ENCODE results near the gene COLEC11. TPM values are rescaled to one million over a fixed set of nuclear protein-coding genes. Genes with fewer than 3 reads are reported as not detected.

COLEC11 gene
- total and polyA plus RNA-seq, 2 of the 13 experiments (the other 11 are each of a cell fraction or from before 2014, with no cell fraction given): 1.5 to 3.0 TPM

DNA sequence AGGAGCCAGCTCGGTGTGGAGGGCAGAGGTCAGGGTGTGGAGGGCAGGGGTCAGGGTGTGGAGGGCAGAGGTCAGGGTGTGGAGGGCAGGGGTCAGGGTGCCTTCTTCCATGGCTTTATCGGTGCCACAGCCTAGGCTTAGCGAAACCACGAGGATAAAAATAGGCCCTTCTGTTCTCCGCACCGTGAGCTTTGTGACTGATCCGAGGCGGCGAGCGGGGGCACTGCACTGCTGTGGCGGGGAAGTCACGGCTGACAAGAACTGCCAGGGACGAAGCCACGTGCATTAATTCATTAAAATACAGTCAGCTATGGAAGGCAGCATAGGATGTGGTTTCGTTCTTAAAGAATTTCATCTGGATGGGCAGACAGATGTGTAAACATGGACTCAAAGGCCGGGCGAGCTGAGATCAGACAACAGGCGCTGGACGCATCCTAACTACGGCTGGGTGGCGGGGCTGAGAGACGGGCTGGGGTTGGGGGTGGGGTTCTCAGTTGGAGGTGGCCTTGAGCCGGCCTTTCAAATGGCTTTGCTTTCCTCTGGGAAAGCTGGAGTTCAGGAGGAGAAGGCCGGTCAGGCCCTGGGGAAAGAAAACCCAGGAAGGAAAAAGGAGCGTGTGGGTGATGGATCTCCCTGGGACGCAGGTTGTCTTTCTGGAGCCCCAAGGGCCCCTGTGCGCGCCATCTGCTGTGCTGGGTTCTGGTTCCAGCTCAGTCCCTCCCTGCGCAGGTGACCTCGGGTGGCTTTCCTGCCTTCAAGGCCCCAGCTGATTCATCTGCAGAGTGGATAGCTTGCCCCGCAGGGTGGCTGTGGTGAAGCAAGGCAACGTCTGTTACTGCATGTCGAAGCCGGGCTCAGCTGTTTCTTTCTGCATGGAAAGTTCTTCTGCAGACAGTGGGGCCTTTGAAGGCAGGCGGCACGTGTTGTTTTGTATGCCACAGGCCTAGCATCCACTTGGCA is 62.1 kb downstream of the COLEC11 start (continued):
- TF ChIP-seq TCF12 (IDR thresholded peaks at IDR 0.05) (no peak), TCF12 (CRISPR knock-in tag; IDR thresholded peaks at IDR 0.05) (no peak), ZNF547 (CRISPR knock-in tag; IDR thresholded peaks at IDR 0.05) (no peak), SALL1 (CRISPR knock-in tag; IDR thresholded peaks at IDR 0.05) (peak; percentile 83), NR2F1 (CRISPR knock-in tag; IDR thresholded peaks at IDR 0.05) (peak; percentile 50 to 95; a peak in 3 of 4 replicates), ZFP90 (CRISPR knock-in tag; IDR thresholded peaks at IDR 0.05; ENCODE audit: borderline replicate concordance) (no peak), ZEB1 (IDR thresholded peaks at IDR 0.05; ENCODE audit: insufficient replicate concordance, low read depth) (no peak), U2AF2 (IDR thresholded peaks at IDR 0.05; ENCODE audit: low read depth, low read length) (no peak), SRSF1 (optimal IDR thresholded peaks at IDR 0.05; ENCODE audit: low read depth, low read length) (no peak), ZNF326 (CRISPR knock-in tag; IDR thresholded peaks at IDR 0.05; ENCODE audit: borderline replicate concordance) (no peak), FOXM1 (CRISPR knock-in tag; IDR thresholded peaks at IDR 0.05) (no peak)
- TF ChIP-seq, protein P1, sequence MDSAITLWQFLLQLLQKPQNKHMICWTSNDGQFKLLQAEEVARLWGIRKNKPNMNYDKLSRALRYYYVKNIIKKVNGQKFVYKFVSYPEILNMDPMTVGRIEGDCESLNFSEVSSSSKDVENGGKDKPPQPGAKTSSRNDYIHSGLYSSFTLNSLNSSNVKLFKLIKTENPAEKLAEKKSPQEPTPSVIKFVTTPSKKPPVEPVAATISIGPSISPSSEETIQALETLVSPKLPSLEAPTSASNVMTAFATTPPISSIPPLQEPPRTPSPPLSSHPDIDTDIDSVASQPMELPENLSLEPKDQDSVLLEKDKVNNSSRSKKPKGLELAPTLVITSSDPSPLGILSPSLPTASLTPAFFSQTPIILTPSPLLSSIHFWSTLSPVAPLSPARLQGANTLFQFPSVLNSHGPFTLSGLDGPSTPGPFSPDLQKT (CRISPR knock-in tag; IDR thresholded peaks at IDR 0.05; ENCODE audit: borderline replicate concordance): no peak
- TF ChIP-seq, protein P2, sequence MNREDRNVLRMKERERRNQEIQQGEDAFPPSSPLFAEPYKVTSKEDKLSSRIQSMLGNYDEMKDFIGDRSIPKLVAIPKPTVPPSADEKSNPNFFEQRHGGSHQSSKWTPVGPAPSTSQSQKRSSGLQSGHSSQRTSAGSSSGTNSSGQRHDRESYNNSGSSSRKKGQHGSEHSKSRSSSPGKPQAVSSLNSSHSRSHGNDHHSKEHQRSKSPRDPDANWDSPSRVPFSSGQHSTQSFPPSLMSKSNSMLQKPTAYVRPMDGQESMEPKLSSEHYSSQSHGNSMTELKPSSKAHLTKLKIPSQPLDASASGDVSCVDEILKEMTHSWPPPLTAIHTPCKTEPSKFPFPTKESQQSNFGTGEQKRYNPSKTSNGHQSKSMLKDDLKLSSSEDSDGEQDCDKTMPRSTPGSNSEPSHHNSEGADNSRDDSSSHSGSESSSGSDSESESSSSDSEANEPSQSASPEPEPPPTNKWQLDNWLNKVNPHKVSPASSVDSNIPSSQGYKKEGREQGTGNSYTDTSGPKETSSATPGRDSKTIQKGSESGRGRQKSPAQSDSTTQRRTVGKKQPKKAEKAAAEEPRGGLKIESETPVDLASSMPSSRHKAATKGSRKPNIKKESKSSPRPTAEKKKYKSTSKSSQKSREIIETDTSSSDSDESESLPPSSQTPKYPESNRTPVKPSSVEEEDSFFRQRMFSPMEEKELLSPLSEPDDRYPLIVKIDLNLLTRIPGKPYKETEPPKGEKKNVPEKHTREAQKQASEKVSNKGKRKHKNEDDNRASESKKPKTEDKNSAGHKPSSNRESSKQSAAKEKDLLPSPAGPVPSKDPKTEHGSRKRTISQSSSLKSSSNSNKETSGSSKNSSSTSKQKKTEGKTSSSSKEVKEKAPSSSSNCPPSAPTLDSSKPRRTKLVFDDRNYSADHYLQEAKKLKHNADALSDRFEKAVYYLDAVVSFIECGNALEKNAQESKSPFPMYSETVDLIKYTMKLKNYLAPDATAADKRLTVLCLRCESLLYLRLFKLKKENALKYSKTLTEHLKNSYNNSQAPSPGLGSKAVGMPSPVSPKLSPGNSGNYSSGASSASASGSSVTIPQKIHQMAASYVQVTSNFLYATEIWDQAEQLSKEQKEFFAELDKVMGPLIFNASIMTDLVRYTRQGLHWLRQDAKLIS (CRISPR knock-in tag; IDR thresholded peaks at IDR 0.05): no peak
- TF ChIP-seq, protein P3, sequence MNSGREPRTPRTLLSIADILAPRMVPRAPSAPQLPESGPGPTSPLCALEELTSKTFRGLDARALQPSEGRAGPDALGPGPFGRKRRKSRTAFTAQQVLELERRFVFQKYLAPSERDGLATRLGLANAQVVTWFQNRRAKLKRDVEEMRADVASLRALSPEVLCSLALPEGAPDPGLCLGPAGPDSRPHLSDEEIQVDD (CRISPR knock-in tag; IDR thresholded peaks at IDR 0.05; ENCODE audit: borderline replicate concordance): no peak
- TF ChIP-seq, protein P4, sequence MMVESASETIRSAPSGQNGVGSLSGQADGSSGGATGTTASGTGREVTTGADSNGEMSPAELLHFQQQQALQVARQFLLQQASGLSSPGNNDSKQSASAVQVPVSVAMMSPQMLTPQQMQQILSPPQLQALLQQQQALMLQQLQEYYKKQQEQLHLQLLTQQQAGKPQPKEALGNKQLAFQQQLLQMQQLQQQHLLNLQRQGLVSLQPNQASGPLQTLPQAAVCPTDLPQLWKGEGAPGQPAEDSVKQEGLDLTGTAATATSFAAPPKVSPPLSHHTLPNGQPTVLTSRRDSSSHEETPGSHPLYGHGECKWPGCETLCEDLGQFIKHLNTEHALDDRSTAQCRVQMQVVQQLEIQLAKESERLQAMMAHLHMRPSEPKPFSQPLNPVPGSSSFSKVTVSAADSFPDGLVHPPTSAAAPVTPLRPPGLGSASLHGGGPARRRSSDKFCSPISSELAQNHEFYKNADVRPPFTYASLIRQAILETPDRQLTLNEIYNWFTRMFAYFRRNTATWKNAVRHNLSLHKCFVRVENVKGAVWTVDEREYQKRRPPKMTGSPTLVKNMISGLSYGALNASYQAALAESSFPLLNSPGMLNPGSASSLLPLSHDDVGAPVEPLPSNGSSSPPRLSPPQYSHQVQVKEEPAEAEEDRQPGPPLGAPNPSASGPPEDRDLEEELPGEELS (CRISPR knock-in tag; IDR thresholded peaks at IDR 0.05): peak; percentile 41; the same call in 1 of the 2 replicates
- TF ChIP-seq, protein P5, sequence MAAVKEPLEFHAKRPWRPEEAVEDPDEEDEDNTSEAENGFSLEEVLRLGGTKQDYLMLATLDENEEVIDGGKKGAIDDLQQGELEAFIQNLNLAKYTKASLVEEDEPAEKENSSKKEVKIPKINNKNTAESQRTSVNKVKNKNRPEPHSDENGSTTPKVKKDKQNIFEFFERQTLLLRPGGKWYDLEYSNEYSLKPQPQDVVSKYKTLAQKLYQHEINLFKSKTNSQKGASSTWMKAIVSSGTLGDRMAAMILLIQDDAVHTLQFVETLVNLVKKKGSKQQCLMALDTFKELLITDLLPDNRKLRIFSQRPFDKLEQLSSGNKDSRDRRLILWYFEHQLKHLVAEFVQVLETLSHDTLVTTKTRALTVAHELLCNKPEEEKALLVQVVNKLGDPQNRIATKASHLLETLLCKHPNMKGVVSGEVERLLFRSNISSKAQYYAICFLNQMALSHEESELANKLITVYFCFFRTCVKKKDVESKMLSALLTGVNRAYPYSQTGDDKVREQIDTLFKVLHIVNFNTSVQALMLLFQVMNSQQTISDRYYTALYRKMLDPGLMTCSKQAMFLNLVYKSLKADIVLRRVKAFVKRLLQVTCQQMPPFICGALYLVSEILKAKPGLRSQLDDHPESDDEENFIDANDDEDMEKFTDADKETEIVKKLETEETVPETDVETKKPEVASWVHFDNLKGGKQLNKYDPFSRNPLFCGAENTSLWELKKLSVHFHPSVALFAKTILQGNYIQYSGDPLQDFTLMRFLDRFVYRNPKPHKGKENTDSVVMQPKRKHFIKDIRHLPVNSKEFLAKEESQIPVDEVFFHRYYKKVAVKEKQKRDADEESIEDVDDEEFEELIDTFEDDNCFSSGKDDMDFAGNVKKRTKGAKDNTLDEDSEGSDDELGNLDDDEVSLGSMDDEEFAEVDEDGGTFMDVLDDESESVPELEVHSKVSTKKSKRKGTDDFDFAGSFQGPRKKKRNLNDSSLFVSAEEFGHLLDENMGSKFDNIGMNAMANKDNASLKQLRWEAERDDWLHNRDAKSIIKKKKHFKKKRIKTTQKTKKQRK (IDR thresholded peaks at IDR 0.05; ENCODE audit: low read length): no peak
